HG02973 (cell line): ENCODE measurements around the gene ENTHD1.
"Not testable (repeated sequence)": the region's sequence is repeated elsewhere in the genome, so short reads cannot be mapped to it uniquely, and the experiment has no call there.

ENCODE experiments used
- ATAC-seq: cut with Tn5 transposase; IDR thresholded peaks from one replicate; pipeline ENCODE4 v1.9.1; 2021; ENCODE audit warnings: moderate library complexity; ENCODE audit not compliant: unreplicated experiment

The ENTHD1 gene

GRCh38 chr22:39900306-39901227, 7.0 kb upstream of the ENTHD1 start, which contains the start of gene GRAP2:
Gene GRAP2 (plus strand): TSS chr22:39901084. CDS start chr22:39947107, 46,023 bp downstream.
- ATAC-seq: peak; percentile 50

DNA sequence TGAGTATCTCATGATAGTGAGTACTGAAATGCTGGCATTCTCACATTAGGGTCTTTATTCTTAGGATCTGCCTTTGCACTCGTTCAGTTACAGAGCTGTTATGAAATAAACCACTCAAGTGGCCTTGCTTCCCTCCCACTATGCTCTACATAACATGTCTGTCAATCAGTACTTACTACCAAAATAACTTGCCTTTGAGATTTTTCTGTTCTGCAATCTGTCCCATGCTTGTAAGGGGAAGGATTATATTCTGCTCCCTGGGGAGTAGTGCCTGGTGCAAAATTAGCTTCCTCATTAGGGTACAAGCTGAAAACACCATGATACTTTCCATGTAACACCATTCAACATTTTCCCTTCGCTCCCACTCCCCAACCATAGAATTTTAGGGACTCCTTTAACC, 5.4 kb upstream of the ENTHD1 start:
- ATAC-seq: peak; percentile 40

DNA sequence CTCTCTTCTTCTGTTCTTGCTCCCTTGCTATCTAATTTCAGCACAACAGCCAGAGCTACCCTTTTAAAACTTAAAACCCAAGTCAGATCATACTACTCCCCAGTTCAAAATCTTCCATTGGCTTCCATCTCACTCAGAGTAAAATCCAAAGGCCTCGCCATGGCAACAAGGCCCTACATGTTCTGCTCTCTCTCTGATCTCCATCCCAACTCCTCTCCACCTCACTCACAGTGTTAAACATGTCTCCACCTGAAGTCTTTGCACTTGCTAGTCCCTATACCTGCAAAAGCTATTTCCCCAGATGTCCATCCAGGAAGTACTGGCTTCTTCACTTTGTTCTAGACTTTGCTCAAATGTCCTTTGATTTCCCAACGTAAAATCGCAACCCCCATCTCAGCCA, 4.3 kb upstream of the ENTHD1 start:
- no peak for ATAC-seq

DNA sequence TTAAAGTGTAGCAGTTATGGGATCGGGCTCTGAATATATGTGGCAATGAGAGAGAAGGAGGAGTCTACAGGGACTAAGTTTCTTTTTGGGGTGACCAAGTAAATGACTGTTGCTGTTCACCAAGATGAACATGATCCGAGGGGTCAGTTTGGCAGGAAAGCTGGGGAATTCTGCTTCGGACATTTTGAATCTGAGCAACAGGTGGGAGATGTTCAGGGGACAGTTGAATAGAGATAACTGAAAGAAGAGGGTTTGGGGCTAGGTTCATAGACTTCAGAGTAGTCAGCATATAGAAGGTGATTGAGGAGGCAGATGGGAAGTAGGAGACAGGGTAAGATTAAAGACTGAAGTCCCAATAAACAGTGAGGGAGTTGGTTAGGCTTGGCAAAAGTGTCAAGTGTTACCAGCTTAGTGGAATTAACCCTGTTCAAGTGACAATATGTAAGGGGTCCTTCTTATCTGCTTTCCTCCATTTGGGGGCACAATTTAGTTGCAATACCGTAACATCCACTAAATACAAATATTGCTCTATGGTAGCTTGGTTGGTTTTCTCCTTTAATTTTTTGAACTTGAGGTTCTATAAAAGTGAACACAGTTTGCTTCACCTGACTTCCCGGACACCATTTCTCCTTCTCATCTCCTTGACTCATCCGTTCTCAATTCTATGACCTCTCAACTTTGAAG, 2.9 kb upstream of the ENTHD1 start:
- no peak for ATAC-seq

DNA sequence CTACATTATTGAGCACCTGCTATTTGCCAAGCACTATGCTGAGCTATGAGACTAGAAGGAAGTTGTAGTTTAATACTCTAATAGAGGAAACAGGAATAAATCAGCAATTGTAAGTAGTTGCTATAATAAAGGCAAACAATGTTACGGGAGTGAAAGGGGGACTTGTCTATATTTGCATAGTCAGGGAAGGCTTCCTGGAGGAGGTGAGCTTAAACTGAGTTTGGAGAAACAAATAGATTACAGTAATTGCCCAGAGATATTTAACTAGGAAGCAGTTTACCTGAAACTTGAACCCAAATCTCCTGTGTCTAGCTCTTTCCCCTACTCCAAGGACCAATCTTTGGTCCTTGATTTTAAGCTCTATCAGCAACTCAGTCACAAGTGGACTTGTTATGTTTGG, 2.1 kb upstream of the ENTHD1 start:
- no peak for ATAC-seq

DNA sequence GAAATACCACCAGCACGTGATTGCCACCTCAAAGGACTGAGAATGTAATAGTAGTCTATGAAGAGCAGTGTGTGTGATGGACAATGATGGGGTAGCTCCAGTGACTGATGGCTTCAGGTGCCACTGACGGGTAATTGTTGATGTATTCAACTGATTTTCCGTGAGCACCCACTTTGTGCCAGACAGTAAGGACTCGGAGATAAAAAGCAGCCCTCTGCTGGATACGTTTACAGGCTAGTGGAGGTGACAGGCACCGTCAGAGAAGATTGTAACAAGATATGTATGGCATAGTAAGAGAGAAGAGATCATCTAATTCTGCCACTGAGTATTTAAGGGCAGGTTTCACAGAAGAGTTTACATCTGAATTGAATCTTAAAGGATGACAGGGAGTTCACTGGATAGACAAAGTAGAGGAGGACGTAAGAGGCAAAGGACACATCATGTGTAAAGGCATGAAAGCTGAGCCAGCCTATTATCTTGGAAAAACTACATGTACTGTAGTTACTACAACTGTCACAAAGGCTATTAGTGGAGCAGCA, 1.1 kb upstream of the ENTHD1 start:
- ATAC-seq: no peak

DNA sequence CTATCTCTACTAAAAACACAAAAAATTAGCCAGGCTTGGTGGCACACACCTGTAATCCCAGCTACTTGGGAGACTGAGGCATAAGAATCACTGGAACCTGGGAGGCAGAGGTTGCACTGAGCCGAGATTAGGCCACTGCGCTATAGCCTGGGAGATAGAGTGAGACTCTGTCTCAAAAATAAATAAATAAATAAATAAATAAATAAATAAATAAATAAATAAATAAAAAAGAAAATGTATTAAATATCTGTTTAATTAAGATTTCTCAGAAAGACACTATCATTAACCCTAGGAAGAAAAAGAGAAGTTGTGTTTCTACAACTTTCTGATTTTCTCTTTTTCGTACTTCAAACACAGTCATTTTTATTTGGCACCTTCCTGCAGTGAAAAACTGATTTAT, 3.6 kb downstream of the ENTHD1 start:
- ATAC-seq: not testable (repeated sequence)

DNA sequence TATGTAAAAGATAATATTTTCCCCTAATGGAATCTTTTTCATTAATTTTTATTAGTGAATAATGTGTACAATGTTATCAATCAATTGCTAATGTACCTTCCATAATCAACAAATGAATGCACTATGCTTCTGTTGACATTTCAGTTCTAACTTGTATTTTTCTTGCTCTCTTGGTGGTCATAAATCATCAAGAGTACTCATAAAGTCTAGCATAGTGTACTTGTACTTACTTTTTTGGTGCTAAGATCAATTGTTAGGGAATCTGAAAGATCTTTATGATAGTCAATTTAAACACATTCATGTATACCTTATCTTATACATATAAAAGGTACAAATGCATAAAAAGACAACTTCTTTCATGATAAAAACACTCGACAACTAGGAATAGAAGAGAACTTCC, 10.5 kb downstream of the ENTHD1 start:
- ATAC-seq: no peak

- no peak for ATAC-seq
These were observed 12.8 kb downstream of the ENTHD1 start for GRCh38 chr22:39880722-39881121.

GRCh38 chr22:39877079-39877845, 16.3 kb downstream of the ENTHD1 start:
- no peak for ATAC-seq

DNA sequence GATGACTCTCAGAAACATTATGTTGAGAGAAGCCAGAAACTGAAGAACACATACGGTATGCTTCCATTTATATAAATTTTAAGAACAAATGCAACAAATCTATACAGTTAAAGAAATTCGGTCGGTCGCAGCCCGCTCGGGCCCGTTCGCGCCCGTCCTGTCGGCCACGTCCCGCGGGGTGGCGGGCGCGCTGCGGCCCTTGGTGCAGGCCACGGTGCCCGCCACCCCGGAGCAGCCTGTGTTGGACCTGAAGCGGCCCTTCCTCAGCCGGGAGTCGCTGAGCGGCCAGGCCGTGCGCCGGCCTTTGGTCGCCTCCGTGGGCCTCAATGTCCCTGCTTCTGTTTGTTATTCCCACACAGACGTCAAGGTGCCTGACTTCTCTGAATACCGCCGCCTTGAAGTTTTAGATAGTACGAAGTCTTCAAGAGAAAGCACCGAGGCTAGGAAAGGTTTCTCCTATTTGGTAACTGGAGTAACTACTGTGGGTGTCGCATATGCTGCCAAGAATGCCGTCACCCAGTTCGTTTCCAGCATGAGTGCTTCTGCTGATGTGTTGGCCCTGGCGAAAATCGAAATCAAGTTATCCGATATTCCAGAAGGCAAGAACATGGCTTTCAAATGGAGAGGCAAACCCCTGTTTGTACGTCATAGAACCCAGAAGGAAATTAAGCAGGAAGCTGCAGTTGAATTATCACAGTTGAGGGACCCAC, 18.2 kb downstream of the ENTHD1 start:
- ATAC-seq: not testable (repeated sequence)

GRCh38 chr22:39873965-39874364, 19.6 kb downstream of the ENTHD1 start:
- ATAC-seq: no peak

GRCh38 chr22:39872548-39872947, 21.0 kb downstream of the ENTHD1 start:
- no peak for ATAC-seq

- no peak for ATAC-seq
These were observed 22.4 kb downstream of the ENTHD1 start for GRCh38 chr22:39871008-39871798.

DNA sequence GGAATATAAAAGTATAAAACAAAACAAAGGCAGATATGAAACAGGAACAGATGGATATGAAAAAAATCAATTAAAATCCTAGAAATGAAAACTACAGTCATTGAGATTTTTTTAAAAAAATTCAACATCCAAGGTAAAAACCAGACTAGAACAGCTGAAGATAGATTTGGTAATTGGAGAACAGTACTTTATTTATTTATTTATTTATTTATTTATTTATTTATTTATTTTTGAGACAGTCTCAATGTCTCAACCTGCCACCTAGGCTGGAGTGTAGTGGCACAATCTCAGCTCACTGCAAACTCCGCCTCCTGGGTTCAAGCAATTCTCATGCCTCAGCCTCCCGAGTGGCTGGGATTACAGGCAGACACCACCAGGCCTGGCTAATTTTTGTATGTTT, 23.8 kb downstream of the ENTHD1 start:
- ATAC-seq: not testable (repeated sequence)

DNA sequence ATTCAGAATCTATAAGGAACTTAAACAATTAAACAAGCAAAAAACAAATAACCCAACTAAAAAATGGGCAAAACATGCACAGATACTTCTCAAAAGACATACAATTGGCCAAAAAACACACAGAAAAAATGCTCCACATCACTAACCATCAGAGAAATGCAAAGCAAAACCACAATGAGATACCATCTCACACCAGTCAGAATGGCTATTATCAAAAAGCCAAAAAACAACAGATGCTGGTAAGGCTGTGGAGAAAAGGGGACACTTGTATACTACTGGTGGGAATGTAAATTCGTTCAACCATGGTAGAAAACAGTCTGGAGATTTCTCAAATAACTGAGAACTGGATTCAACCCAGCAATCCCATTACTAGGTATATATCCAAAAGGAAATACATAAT, 24.8 kb downstream of the ENTHD1 start:
- ATAC-seq: no peak

- no peak for ATAC-seq
These were observed 33.5 kb downstream of the ENTHD1 start for GRCh38 chr22:39859903-39860588.

DNA sequence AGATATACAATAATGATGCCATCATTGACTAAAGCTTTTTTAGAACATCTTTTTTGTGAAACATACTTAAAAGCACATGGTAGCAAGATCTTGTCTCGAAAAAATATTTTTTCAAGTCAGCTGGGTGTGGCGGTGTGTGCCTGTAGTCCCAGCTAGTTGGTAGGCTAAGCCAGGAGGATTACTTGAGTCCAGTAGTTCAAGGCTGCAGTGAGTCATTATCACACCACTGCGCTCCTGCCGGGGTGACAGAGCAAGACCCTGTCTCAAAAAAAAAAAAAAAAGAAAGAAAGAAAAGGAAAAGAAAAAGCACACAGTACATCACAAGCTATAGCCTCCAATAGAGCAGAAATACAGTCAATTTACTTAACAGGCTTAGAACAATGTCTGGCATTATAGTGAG, 37.0 kb downstream of the ENTHD1 start:
- no peak for ATAC-seq

DNA sequence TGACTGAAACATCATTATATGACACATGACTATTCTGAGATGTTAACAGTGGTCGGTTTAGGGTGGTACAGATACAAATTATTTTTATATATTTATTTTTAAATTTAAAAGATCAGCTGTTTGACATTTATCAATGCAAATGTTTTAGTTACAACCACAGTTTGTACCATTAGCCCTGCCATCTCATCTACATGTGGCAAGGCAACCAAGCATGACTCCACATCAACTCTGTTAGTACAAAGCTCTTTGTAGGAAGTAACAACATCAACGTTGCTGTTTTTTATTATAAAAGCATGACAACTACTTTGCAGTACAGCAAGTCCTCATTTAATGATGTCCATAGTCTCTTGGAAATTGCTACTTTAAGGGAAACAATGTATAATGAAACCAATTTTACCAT, 40.8 kb downstream of the ENTHD1 start:
- ATAC-seq: no peak
